Mononuclear cell (primary cell): ENCODE measurements around the gene SLC39A11. TPM values are rescaled to one million over a fixed set of nuclear protein-coding genes. Genes with fewer than 3 reads are reported as not detected.
"Not testable (repeated sequence)": the region's sequence is repeated elsewhere in the genome, so short reads cannot be mapped to it uniquely, and the experiment has no call there.

ENCODE experiments used
- H3K27me3 ChIP-seq: 2 replicates; pipeline ENCODE4 v1.6.0; 2011; ENCODE audit warnings: low read length, control low read depth; ENCODE audit not compliant: insufficient read depth
- H3K4me1 ChIP-seq: 2 replicates; pipeline ENCODE4 v1.5.1; 2011; ENCODE audit warnings: mild to moderate bottlenecking, low read length, control low read depth; ENCODE audit not compliant: insufficient read depth
- H3K4me3 ChIP-seq: 2 replicates; pipeline ENCODE4 v1.5.1; 2011; ENCODE audit warnings: mild to moderate bottlenecking, low read length, moderate library complexity
- H3K9me3 ChIP-seq: 2 replicates; pipeline ENCODE4 v1.5.1; 2011; ENCODE audit warnings: low read depth, mild to moderate bottlenecking, control low read depth, low read length
- total RNA-seq: library from RNA; depleted of rRNA; stranded (reverse); fragments of >200 nt; gene quantifications from one replicate; pipeline ENCODE4 v1.2.3, GENCODE V29; 2012

The SLC39A11 gene
- total RNA-seq, 1 donor = 14.4 TPM

DNA sequence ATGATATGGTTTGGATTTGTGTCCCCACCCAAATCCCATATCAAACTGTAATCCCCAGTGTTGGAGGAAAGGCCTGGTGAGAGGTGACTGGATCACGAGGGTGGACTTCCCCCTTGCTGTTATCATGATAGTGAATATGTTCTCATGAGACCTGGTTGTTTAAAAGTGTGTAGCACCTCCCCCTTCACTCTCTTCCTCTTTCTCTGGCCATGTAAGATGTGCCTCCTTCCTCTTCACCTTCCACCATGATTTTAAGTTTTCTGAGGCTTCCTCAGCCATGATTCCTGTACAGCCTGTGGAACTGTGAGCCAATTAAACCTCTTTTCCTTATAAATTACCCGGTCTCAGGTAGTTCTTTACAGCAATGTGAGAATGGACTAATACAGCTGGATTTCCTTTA is 266.4 kb downstream of the SLC39A11 start:
- not testable (repeated sequence) for H3K4me3 ChIP-seq, H3K4me1 ChIP-seq, H3K27me3 ChIP-seq

DNA sequence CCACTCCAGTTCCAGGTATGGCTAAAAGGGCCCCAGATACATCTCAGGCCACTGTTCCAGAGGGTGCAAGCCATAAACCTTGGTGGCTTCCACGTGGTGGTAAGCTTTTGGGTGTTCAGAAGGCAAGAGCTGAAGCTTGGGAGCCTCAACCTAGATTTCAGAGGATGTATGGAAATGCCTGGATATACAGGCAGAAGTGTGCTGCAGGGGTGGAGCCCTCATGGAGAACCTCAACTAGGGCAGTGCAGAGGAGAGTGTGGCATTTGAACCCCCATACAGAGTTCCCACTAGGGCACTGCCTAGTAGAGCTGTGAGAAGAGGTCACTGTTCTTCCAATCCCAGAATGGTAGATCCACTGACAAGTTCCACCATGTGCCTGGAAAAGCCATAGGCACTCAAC is 267.3 kb downstream of the SLC39A11 start:
- Histone ChIP-seq H3K9me3 (peaks cover 18% of the 10 kb centered on the region), H3K4me3 (no peak overlapping the region), H3K4me1 (no peaks in the 10 kb centered on the region), H3K27me3 (no peaks in the 10 kb centered on the region)

More for the DNA sequence above, 266.4 kb downstream of the SLC39A11 start:
- peaks cover 18% of the 10 kb centered on the region for H3K9me3 ChIP-seq

DNA sequence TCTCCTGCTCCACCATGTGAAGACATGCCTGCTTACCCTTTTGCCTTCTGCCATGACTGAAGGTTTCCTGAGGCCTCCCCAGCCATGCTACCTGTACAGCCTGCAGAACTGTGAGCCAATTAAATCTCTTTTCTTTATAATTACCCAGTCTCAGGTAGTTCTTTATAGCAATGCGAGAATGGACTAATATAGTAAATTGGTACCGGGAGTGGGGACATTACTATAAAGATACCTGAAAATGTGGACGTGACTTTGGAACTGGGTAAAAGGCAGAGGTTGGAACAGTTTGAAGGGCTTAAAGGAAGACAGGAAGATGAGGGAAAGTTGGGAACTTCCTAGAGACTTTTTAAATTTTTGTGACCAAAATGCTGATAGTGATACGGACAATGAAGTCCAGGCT is 268.2 kb downstream of the SLC39A11 start:
- H3K27me3 ChIP-seq, H3K4me3 ChIP-seq, H3K4me1 ChIP-seq: not testable (repeated sequence)
- H3K9me3 ChIP-seq = peaks cover 18% of the 10 kb centered on the region

DNA sequence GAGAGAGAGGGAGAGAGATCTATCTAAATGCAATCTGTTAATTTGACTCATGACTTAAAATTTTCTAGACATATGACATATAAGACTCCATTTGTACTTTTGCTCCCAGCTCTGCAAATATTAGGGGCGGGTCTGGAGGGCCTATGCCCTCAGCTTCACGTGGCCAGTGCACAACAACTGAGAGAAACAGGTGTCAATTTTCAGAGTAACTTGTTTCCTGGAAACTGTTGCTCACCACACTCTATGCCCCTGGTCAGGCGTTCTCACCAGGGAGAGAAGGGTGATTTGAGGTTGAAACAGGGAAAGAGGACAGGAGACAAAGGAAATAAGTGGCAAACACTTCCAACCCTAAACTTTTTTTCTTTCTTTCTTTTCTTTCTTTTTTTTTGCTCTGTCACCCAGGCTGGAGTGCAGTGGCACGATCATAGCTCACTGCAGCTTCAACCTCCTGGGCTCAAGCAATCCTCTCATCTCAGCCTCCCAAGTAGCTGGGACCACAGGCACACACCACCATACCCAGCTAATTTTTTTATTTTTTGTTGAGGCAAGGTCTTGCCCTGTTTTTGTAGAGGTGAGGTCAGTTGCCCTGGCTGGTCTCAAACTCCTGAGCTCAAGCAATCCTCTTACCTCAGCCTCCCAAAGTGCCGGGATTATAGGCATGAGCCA is 270.0 kb downstream of the SLC39A11 start:
- no peak overlapping the region for H3K4me3 ChIP-seq
- H3K9me3 ChIP-seq = peaks cover 18% of the 10 kb centered on the region
- no peaks in the 10 kb centered on the region for H3K27me3 ChIP-seq

DNA sequence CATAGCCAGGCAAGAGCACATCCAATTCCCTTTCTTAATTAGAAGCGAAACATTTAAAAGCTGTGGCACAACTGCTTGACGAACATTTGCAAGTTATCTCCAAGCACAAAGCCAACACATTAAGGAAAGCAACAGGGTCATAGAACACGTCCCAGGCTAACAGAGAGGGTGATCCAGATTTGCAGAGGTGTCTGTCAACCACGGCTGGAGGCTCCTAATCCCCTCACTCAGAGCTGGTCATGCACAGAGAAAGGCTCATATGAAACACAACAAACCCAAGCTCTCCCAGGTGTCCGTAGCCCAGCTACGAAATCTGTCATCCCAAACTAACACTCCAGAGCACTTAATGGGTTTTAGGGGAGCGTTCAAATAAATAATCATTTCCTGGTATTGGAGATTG is 276.1 kb downstream of the SLC39A11 start:
- no peak overlapping the region for H3K4me3 ChIP-seq
- no peaks in the 10 kb centered on the region for H3K27me3 ChIP-seq
- peaks cover 3% of the 10 kb centered on the region for H3K4me1 ChIP-seq
- H3K9me3 ChIP-seq = peaks cover 1% of the 10 kb centered on the region

More for the DNA sequence above, 270.0 kb downstream of the SLC39A11 start:
- H3K4me1 ChIP-seq = no peaks in the 10 kb centered on the region

DNA sequence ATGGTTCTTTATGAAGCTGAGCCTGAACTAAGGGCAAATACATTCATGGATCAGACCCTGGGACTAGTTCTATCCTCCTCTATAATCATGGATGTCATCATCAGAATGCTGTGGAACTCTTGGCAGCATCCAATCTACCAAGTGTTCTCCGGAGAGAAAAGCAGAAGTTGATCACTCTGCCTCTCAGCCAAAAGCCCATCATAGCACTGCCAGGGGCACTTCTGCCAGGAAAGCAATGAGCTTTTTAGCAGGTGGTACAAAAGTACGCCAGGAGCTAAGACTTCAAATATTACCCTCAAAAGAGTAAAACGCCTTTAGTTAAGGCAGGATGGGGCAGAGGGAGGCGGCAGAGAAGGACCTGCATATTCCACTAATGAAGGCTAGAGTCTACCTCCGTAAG is 279.0 kb downstream of the SLC39A11 start:
- Histone ChIP-seq H3K4me3 (no peak overlapping the region), H3K27me3 (no peaks in the 10 kb centered on the region), H3K9me3 (peaks cover 5% of the 10 kb centered on the region), H3K4me1 (peaks cover 3% of the 10 kb centered on the region)

DNA sequence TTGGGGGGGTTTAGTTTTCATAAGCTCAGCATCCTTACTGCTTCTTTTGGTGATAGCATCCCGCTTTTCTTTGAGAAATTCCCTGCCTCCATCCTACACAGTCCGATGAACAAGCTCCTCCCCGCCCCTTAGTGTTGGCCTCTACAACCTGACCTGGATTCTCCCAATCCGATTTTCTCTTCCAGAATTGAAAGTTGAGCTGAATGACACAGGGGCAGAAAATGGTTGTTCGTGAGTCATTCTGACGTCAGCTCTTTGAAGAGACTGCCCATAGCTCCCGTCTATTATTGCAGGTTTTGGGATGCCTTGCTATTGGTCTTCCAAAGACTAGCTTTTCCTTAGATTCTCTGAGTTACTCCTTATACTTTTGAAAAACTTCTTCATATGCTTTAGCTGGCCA is 279.7 kb downstream of the SLC39A11 start:
- H3K9me3 ChIP-seq = peaks cover 5% of the 10 kb centered on the region

DNA sequence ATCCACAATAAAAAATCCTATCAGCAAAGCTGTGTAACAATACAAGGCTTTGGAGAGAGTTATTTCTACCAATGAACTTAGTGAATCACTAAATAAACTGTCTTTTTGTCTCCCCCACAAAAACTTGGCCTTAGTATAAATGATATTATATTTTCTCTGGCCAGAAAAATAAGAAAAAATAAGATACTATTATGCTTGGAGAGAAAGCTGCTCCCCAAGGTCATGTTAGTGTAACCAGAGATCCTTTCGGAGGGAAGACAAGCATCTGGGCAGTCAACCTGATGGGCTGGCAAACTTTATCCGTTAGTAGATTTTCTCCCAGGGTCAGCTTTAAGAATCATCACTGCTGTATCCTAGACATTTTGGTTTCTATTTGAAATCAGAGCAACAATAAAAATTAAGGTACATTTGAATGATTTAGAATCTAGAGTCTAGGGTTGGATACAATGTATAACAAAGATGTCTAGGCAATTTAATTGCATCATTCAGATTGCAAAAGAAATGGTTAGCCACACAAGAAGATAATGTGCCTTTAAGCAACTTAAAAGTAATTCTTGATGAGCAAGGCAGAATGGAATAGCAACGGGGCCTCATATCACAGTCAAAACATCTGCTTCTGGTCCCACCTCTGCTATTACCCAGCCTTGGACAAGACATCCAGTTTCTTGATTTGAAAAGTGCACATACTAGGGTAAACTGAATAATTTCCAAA is 280.4 kb downstream of the SLC39A11 start:
- Histone ChIP-seq H3K27me3 (no peaks in the 10 kb centered on the region), H3K4me1 (peaks cover 3% of the 10 kb centered on the region), H3K4me3 (no peak overlapping the region), H3K9me3 (peaks cover 5% of the 10 kb centered on the region)

More for the DNA sequence above, 279.7 kb downstream of the SLC39A11 start:
- no peak overlapping the region for H3K4me3 ChIP-seq
- H3K27me3 ChIP-seq = no peaks in the 10 kb centered on the region
- H3K4me1 ChIP-seq = peaks cover 3% of the 10 kb centered on the region

DNA sequence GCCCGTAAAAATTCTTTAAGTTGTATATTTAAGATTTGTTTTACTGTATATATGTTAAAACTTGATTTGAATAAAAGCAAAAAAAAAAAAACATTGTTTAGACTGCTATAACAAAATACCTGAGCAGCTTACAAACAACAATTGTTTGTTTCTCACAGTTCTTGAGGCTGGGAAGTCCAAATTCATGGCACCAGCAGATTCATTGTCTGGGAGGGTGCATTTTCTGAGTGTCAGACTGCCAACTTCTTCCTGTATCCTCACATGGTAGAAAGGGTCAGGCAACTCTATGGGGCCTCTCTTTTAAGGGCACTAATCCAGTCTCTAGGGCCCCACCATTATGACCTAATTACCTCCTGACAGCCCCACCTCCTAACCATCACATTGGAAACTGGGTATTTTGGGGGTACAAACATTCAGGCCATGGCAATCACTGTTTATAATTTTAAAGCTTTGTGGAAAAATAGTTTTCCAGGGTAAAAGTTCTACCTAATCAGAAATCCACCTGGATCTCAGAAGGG is 281.4 kb downstream of the SLC39A11 start:
- Histone ChIP-seq H3K27me3 (no peaks in the 10 kb centered on the region), H3K4me3 (no peak overlapping the region), H3K9me3 (peaks cover 5% of the 10 kb centered on the region), H3K4me1 (peaks cover 3% of the 10 kb centered on the region)

DNA sequence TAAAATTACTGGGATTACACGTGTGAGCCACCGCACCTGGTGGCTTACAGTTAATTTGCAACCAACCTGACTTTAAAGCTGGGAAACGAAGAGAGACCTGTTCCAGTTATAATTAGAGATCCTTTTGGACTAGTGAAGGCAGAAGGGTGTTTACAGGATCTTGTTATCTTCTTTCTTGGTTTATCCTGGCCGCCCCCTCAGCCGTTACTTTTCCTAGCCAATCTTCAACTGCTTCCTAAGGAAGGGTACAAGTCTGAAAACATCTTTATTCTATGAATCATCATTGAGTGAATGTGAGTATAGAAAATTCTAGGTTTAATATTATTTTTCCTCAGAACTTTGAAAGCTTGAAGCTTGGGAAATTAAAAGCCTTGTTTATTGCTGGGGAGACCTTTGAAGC is 286.5 kb downstream of the SLC39A11 start:
- H3K9me3 ChIP-seq = no peaks in the 10 kb centered on the region
- H3K4me3 ChIP-seq = no peak overlapping the region
- H3K4me1 ChIP-seq = no peaks in the 10 kb centered on the region
- no peaks in the 10 kb centered on the region for H3K27me3 ChIP-seq

DNA sequence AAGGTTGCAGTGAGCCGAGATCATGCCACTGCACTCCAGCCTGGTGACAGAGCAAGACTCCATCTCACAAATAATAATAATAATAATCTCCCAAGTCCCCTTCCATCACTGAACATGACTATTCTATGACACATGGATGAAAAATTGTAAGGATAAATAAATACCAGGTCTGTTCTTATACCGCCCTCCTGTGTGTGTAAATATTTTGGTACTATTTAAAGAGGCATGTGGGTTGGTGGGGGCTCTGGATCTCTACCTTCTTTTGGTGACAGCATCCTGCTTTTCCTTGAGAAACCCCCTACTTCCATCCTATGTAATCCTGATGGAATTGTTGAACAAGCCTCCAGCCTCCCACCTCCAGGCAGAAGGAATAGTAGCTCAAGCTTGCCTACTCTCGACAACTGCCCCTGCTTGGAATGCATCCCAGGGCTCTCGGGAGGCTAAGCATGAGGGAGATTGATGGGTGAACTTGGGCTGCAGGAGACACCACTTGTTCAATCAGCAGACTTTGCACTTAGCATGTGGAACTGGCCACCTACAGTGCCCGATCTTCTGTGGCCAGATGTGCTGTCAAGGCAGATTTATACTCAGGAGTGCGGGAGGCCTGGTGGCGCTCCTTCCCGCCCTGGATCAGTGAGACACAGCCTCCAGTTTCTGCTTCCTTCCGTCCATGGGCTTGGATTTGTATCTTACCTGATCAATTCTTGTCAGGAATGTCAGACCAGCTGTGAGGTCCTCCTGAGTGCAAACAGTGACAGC is 287.4 kb downstream of the SLC39A11 start:
- no peak overlapping the region for H3K4me3 ChIP-seq
- H3K27me3 ChIP-seq = no peaks in the 10 kb centered on the region
- H3K4me1 ChIP-seq = no peaks in the 10 kb centered on the region
- no peaks in the 10 kb centered on the region for H3K9me3 ChIP-seq

DNA sequence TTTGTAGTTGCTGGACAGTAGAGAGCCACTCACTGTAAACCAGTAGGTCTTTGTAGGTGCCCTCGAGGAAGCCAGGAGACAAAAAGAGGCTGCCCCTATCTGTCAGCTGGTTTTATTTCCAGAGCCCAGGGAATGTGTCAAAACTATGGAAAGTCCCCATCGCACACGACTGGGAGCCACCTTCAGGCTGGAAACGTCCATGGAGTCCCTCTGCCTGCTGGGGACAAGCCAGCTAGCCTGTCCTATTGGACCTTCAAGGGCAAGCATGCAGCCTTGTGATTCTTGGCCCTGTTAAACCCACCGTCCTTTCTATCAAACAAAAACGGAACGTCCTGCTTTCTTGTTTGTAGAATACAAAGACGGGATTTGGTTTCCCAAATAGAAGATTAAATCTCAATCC is 289.8 kb downstream of the SLC39A11 start:
- no peaks in the 10 kb centered on the region for H3K4me1 ChIP-seq
- no peak overlapping the region for H3K4me3 ChIP-seq
- no peaks in the 10 kb centered on the region for H3K27me3 ChIP-seq
- H3K9me3 ChIP-seq = no peaks in the 10 kb centered on the region

DNA sequence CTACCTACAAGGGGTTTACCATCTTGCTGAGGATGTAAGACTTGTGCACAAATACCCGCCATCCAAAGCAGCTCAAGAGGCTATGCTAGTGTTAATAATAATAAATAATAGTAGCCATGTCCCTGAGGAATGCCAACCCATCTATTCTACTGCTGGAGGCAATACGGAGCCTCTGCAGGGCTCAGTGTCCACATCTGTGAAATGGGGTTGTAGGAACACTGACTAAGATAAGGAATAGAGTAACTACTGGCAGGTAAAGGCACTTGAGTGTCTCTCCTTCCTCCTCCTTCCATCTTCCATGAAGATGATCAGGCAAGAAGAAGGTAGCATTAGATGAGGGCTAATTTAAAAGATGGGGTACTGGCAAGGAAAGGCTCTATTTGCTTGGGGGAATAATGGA is 295.3 kb downstream of the SLC39A11 start:
- Histone ChIP-seq H3K9me3 (no peaks in the 10 kb centered on the region), H3K27me3 (no peaks in the 10 kb centered on the region), H3K4me3 (no peak overlapping the region), H3K4me1 (no peaks in the 10 kb centered on the region)

DNA sequence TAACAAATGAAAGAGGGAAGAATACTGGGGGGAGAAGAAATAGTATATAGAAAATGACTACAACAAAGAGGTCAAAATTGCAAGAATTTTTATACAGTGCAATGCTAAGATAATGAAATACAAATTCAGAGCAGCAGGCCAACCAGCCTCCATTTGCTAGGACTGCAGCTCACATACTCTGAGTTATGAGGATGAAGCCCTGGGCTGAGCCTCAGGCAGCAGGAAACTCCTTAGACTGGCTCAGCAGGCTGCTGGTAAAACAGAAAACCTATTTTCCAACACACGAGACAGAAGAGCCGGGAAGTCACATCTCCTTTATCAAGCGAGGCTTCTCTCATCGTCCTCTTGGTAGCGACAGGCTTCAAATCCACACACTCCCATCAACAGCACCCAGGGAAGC is 296.5 kb downstream of the SLC39A11 start:
- Histone ChIP-seq H3K27me3 (no peaks in the 10 kb centered on the region), H3K9me3 (no peaks in the 10 kb centered on the region), H3K4me3 (no peak overlapping the region), H3K4me1 (no peaks in the 10 kb centered on the region)

DNA sequence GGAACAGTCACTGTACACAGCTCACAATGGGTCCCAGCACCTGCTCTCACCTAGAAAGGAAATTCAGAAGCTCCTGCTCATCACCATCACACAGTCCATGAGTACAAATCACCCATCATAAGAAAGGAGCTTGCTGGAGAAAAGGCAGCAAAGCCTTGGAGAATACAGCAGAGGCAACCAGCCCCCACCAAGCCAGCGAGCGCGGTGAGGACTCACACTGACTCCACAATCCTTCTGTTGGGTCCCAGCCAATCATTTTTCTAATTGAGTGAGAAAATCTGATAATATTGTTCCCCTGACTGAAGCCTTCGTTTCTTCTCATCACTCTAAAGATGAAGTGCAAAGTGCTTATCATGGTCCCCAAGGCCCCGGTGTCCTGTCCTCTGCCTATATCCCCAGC is 298.3 kb downstream of the SLC39A11 start:
- no peak overlapping the region for H3K4me3 ChIP-seq
- H3K27me3 ChIP-seq = no peaks in the 10 kb centered on the region
- H3K4me1 ChIP-seq = no peaks in the 10 kb centered on the region
- H3K9me3 ChIP-seq = no peaks in the 10 kb centered on the region
